GM12892 (cell line): ENCODE data around the gene TAAR2.
"Not testable (repeated sequence)": the region's sequence is repeated elsewhere in the genome, so short reads cannot be mapped to it uniquely, and the experiment has no call there.

Experiments
- DNase-seq: peaks from one replicate; pipeline ENCODE4 v3.0.0; 2011; ENCODE audit not compliant: insufficient read length
- FAIRE-seq: peaks from 2 replicates; lab custom pipeline; 2011; peaks lifted over from hg19 to GRCh38; lab: Jason Lieb, UNC
- POLR2A ChIP-seq: IDR thresholded peaks from 2 replicates; pipeline ENCODE4 v1.6.1; 2011; ENCODE audit warnings: low read depth, low read length, control low read depth
- POLR2AphosphoS5 ChIP-seq: IDR thresholded peaks from 2 replicates; pipeline ENCODE4 v1.6.1; 2011; ENCODE audit warnings: low read depth, low read length, control low read depth
- TAF1 ChIP-seq: IDR thresholded peaks from 2 replicates; pipeline ENCODE4 v1.6.1; 2011; ENCODE audit warnings: low read depth, mild to moderate bottlenecking, control low read depth, low read length, borderline replicate concordance

Gene TAAR2

GRCh38 chr6:132648828-132649227, 24.8 kb upstream of the TAAR2 start:
- FAIRE-seq (no peak), DNase-seq (no peak)
- no peak for TF ChIP-seq TAF1
- TF ChIP-seq POLR2AphosphoS5: no peak
- no peak for TF ChIP-seq POLR2A

DNA sequence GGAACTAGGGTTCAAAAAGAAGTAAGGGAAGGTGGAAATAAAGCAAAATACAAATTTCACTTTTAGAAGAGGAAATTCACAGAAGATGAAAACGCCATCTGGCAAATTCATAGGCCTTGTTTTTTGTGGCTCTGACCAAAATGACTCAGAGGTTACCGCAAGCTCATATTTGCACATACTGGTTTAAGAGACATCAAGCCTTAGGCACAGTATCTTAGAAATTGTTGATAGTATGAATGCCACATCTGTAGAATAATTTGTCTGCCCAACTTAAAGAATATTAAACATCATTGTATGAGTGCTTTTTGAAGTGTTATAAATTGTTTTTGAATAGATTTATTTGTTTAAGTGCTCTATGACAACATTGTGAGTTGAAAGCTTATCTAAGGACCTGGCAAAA, 24.3 kb upstream of the TAAR2 start:
- no peak for TF ChIP-seq POLR2A
- no peak for TF ChIP-seq POLR2AphosphoS5
- no peak for TF ChIP-seq TAF1
- FAIRE-seq (peak; percentile 76), DNase-seq (no peak)

GRCh38 chr6:132643547-132643946, 19.5 kb upstream of the TAAR2 start:
- DNase-seq (no peak), FAIRE-seq (no peak)
- TF ChIP-seq POLR2AphosphoS5 (no peak), POLR2A (no peak), TAF1 (no peak)

DNA sequence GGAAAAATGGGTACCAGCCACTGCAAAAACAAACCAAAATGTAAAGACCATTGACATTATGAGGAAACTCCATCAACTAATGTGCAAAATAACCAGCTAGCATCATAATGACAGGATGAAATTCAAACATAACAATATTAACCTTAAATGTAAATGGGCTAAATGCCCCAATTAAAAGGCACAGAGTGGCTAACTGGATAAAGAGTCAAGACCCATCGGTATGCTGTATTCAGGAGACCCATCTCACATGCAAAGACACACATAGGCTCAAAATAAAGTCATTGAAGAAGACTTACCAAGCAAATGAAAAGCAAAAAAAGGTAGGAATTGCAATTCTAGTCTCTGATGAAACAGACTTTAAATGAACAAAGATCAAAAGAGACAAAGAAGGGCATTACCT, 13.1 kb upstream of the TAAR2 start:
- FAIRE-seq: not testable (repeated sequence)

GRCh38 chr6:132635906-132636305, 11.8 kb upstream of the TAAR2 start:
- DNase-seq, FAIRE-seq: not testable (repeated sequence)

More for the DNA sequence above, 13.1 kb upstream of the TAAR2 start:
- DNase-seq: not testable (repeated sequence)

DNA sequence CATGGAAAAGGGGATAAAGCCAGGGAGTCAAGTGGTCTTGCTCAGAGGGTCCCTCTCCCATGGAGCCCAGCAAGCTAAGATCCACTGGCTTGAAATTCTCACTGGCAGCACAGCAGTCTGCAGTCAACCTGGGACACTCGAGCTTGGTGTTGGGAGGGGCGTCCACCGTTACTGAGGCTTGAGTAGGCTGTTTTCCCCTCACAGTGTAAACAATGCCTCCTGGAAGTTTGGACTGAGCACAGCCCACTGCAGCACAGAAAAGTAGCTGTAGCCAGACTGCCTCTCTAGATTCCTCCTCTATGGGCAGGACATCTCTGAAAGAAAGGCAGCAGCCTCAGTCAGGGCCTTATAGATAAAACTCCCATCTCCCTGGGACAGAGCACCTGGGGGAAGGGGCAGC, 11.2 kb upstream of the TAAR2 start:
- DNase-seq, FAIRE-seq: not testable (repeated sequence)

DNA sequence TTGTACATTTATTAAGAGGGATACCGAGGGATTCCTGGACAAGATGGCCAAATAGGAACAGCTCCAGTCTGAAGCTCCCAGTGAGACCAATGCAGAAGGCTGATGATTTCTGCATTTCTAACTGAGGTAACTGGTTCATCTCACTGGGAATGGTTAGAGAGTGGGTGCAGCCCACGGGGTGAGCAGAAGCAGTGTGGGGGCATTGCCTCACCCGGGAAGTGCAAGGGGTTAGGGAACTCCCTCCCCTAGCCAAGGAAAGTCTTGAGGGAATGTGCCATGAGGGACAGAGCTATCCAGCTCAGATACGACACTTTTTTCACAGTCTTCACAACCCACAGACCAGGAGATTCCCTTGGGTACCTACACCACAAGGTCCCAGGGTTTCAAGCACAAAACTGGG, 10.7 kb upstream of the TAAR2 start:
- no peak for FAIRE-seq
- no peak for DNase-seq
- no peak for TF ChIP-seq TAF1
- TF ChIP-seq POLR2A: no peak
- TF ChIP-seq POLR2AphosphoS5: no peak

DNA sequence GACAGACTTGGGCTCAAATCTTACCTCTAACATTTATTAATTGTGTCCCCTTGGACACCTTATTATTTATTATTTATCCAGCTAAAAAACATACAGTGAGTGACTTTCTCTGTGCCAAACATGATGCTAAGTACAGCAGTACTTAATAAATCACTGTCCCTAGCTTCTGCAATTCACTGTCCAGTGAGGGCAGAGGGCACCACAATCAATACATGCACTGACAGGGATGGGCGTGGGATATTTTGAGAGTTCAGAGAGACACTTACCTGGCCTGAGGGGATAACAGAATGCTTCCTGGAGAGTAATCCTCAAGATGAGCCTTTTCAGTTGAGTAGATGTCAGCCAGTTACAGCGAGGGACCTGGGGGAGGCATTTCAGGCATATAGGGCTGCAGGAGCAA, 9.3 kb upstream of the TAAR2 start:
- DNase-seq (no peak), FAIRE-seq (no peak)
- TF ChIP-seq POLR2AphosphoS5 (no peak), POLR2A (no peak), TAF1 (no peak)

DNA sequence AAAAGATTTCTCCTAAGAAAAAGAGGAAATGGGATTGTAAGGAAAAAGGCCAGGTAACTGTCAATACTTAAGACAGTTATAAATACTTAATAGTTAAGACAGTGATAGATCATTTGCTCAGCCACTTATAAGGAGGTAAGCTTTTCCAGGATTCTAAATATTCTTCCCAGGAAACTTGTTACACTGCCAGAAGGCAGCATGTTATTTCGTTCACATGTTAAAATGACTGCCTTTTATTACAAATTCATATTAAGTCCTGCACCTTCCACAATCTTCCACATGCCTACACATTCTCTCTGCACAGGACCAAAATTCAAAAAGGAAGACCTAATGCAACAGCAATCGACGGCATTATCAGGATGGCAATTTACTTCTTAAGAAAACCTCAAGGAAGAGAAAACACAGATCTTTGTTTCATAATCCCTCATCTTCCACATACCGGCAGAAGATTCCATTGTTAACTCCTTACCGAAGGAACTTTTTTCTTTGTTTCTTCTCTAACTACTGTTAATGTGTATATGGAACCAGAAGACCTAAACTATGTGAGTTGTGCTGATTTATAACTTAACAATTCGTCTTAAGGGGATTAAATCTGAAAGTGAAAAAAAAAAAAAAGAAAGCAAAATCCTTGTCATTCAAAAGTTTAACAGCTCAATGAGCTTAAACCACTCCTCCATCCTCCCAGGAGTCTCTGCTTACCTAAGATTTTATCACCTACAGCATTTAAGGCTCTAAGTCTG, 799 bp downstream of the TAAR2 start:
- TF ChIP-seq POLR2AphosphoS5: no peak
- TF ChIP-seq TAF1: no peak
- TF ChIP-seq POLR2A: no peak
- FAIRE-seq: no peak

GRCh38 chr6:132616677-132617076, 7.4 kb downstream of the TAAR2 start:
- TF ChIP-seq POLR2AphosphoS5: no peak
- TF ChIP-seq TAF1: no peak
- no peak for TF ChIP-seq POLR2A
- FAIRE-seq: no peak
- no peak for DNase-seq

More for the DNA sequence above, 799 bp downstream of the TAAR2 start:
- no peak for DNase-seq

DNA sequence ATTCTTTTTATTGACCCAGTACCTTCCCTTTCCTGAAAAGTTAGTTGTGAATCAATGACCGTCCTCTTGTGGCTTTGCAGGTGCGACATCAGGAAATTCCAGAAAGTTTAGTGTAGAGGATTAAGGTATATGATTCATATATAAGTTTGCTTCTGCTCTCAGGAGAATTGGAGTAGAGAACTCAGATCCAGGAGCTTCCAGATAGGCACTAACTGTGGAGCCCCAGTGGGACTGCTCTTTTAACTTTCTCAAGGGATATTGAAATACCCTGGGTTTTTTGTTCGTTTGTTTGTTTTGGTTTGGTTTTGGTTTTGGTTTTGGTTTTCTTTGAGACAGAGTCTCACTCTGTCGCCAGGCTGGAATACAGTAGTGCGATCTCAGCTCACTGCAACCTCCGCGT, 9.5 kb downstream of the TAAR2 start:
- FAIRE-seq: no peak
- TF ChIP-seq TAF1 (no peak), POLR2A (no peak), POLR2AphosphoS5 (no peak)
- DNase-seq: no peak

DNA sequence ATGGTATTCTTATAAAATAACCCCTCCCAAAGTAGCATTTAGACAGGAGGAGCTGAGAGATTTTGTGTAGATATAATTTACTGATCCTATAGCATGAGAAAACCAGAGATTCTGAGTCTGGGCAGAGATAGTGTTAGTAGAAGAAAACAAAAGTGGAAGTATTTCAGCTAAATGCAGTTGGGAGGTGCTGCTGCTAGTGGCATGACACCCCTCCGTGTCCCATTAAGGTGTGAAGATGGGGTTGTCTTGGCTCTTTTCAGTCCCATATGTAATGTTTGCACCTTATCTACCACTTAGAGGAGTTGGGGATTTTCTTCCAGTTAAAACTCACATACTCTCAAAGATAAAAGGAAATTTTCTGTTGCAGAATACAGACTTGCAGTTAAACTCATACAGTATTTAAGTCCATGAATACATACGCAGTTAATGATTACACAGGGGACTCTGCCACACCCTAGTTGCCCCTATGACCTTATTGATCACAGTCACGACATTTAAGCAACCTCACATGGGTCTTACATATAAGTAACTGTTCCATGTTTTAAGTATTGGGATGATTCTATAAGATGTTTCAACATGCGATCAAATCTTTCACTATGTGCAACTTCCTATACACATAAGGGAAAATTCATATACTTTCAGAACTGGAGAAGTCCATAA, 11.5 kb downstream of the TAAR2 start:
- no peak for TF ChIP-seq POLR2AphosphoS5
- no peak for TF ChIP-seq TAF1
- no peak for TF ChIP-seq POLR2A
- no peak for FAIRE-seq
- DNase-seq: no peak

GRCh38 chr6:132611616-132612015, 12.5 kb downstream of the TAAR2 start:
- DNase-seq (no peak), FAIRE-seq (no peak)
- TF ChIP-seq POLR2A (no peak), TAF1 (no peak), POLR2AphosphoS5 (no peak)
